Chondrocyte (in vitro differentiated cells): ENCODE results near the gene IRAK1BP1. TPM values are rescaled to one million over a fixed set of nuclear protein-coding genes. Genes with fewer than 3 reads are reported as not detected.
"Not testable (repeated sequence)": the region's sequence is repeated elsewhere in the genome, so short reads cannot be mapped to it uniquely, and the experiment has no call there.

ENCODE experiments used
- DNase-seq: peaks from one replicate; pipeline ENCODE4 v3.0.0; 2021; ENCODE audit warnings: mixed read lengths, low spot score
- H3K27ac Mint-ChIP-seq: one replicate; pipeline ENCODE4 v1.8.0; 2021; ENCODE audit warnings: mild to moderate bottlenecking, moderate library complexity, mixed read lengths; ENCODE audit not compliant: unreplicated experiment
- H3K27me3 Mint-ChIP-seq: 2 replicates; pipeline ENCODE4 v1.8.0; 2021; ENCODE audit warnings: low read depth, mixed read lengths
- H3K36me3 Mint-ChIP-seq: 2 replicates; pipeline ENCODE4 v1.8.0; 2021; ENCODE audit warnings: low read depth, mixed read lengths
- H3K4me1 Mint-ChIP-seq: 2 replicates; pipeline ENCODE4 v1.8.0; 2021; ENCODE audit warnings: low read depth, mild to moderate bottlenecking, mixed read lengths
- H3K4me3 Mint-ChIP-seq: one replicate; pipeline ENCODE4 v1.8.0; 2021; ENCODE audit warnings: mild to moderate bottlenecking, moderate library complexity, mixed read lengths; ENCODE audit not compliant: unreplicated experiment
- H3K9me3 Mint-ChIP-seq: 2 replicates; pipeline ENCODE4 v1.8.0; 2021; ENCODE audit warnings: low read depth, mixed read lengths
- total RNA-seq: library from RNA; stranded (reverse); gene quantifications from 3 replicates; pipeline ENCODE4 v1.2.1, GENCODE V29; 2021
- TF ChIP-seq, protein P1 (sequence below): fragments of 200-600 bp; sonication (generic); IDR thresholded peaks from 2 replicates; pipeline ENCODE4 v1.5.0; 2021; ENCODE audit warnings: antibody characterized with exemption, mild to moderate bottlenecking, moderate library complexity

The IRAK1BP1 gene
- total RNA-seq, 1 donor from 2014 or later, result 1.3 TPM

DNA sequence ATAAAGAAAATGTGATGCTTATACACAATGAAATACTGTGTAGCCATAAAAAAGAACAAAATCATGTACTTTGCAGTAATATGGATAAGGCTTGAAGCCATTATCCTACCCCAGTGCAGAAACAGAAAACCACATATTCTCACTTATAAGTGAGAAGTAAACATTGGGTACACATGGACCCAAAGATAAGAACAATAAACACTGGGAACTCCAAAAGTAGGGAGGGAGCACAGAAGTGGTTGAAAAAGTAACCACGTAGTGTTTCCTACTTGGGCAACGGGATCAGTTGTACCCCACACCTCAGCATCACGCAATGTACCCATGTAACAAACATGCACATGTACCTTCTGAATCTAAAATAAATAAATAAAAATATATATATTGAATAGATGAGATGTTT is 8.2 kb downstream of the IRAK1BP1 start:
- H3K36me3 Mint-ChIP-seq, result peaks cover 6% of the 10 kb centered on the region
- H3K4me3 Mint-ChIP-seq, result no peak overlapping the region
- peaks cover 3% of the 10 kb centered on the region for H3K9me3 Mint-ChIP-seq
- H3K27me3 Mint-ChIP-seq, result no peaks in the 10 kb centered on the region
- TF ChIP-seq, protein P1, sequence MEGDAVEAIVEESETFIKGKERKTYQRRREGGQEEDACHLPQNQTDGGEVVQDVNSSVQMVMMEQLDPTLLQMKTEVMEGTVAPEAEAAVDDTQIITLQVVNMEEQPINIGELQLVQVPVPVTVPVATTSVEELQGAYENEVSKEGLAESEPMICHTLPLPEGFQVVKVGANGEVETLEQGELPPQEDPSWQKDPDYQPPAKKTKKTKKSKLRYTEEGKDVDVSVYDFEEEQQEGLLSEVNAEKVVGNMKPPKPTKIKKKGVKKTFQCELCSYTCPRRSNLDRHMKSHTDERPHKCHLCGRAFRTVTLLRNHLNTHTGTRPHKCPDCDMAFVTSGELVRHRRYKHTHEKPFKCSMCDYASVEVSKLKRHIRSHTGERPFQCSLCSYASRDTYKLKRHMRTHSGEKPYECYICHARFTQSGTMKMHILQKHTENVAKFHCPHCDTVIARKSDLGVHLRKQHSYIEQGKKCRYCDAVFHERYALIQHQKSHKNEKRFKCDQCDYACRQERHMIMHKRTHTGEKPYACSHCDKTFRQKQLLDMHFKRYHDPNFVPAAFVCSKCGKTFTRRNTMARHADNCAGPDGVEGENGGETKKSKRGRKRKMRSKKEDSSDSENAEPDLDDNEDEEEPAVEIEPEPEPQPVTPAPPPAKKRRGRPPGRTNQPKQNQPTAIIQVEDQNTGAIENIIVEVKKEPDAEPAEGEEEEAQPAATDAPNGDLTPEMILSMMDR, result no peak
- no peak overlapping the region for H3K27ac Mint-ChIP-seq
- no peak for DNase-seq
- no peaks in the 10 kb centered on the region for H3K4me1 Mint-ChIP-seq

GRCh38 chr6:78883651-78884050 is 16.3 kb downstream of the IRAK1BP1 start:
- no peak overlapping the region for H3K27ac Mint-ChIP-seq
- no peaks in the 10 kb centered on the region for H3K4me1 Mint-ChIP-seq
- TF ChIP-seq, protein P1, result no peak
- no peaks in the 10 kb centered on the region for H3K27me3 Mint-ChIP-seq
- no peak for DNase-seq
- no peaks in the 10 kb centered on the region for H3K9me3 Mint-ChIP-seq
- peaks cover 11% of the 10 kb centered on the region for H3K36me3 Mint-ChIP-seq
- no peak overlapping the region for H3K4me3 Mint-ChIP-seq

DNA sequence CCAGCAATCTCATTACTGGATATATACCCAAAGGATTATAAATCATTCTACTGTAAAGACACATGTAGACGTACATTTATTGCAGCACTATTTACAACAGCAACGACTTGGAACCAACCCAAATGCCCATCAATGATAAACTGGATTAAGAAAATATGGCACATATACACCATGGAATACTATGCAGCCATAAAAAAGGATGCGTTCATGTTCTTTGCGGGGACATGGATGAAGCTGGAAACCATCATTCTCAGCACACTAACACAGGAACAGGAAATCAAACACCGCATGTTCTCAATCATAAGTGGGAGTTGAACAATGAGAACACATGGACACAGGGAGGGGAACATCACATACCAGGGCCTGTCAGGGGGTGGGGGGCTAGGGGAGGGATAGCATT is 22.6 kb downstream of the IRAK1BP1 start:
- H3K4me1 Mint-ChIP-seq, DNase-seq, H3K27me3 Mint-ChIP-seq, H3K9me3 Mint-ChIP-seq, H3K4me3 Mint-ChIP-seq, H3K27ac Mint-ChIP-seq, H3K36me3 Mint-ChIP-seq: not testable (repeated sequence)

- peaks cover 6% of the 10 kb centered on the region for H3K9me3 Mint-ChIP-seq
Observed at GRCh38 chr6:78896227-78896626, 28.9 kb downstream of the IRAK1BP1 start.

GRCh38 chr6:78908621-78909020 is 41.3 kb downstream of the IRAK1BP1 start:
- H3K9me3 Mint-ChIP-seq, result peaks cover 10% of the 10 kb centered on the region
- H3K27ac Mint-ChIP-seq, result no peak overlapping the region
- H3K4me3 Mint-ChIP-seq, result no peak overlapping the region
- H3K27me3 Mint-ChIP-seq, result no peaks in the 10 kb centered on the region
- peaks cover 1% of the 10 kb centered on the region for H3K36me3 Mint-ChIP-seq
- no peak for DNase-seq
- H3K4me1 Mint-ChIP-seq, result peaks cover 24% of the 10 kb centered on the region
- TF ChIP-seq, protein P1, result no peak

More at GRCh38 chr6:78896227-78896626, 28.9 kb downstream of the IRAK1BP1 start:
- Mint-ChIP-seq H3K4me1 (no peaks in the 10 kb centered on the region), H3K27ac (no peak overlapping the region), H3K36me3 (peaks cover 4% of the 10 kb centered on the region), H3K27me3 (no peaks in the 10 kb centered on the region), H3K4me3 (no peak overlapping the region)
- TF ChIP-seq, protein P1, result no peak
- DNase-seq, result no peak

GRCh38 chr6:78909391-78909790 is 42.0 kb downstream of the IRAK1BP1 start:
- Mint-ChIP-seq H3K9me3 (peaks cover 10% of the 10 kb centered on the region), H3K27me3 (no peaks in the 10 kb centered on the region), H3K4me3 (no peak overlapping the region), H3K27ac (no peak overlapping the region), H3K36me3 (peaks cover 1% of the 10 kb centered on the region), H3K4me1 (peaks cover 24% of the 10 kb centered on the region)
- no peak for DNase-seq
- TF ChIP-seq, protein P1, result no peak
